MM.1S (cell line): ENCODE results near the gene DLG3.

Source experiments
- DNase-seq: peaks from one replicate; pipeline ENCODE4 v3.0.0-alpha.2; 2015
- H2AFZ ChIP-seq: fragments of 300-600 bp; sonication (generic); 2 replicates; pipeline ENCODE4 v1.6.0; 2016; ENCODE audit warnings: antibody characterized with exemption, low read length
- H3F3A ChIP-seq: fragments of 300-600 bp; sonication (generic); 2 replicates; pipeline ENCODE4 v1.6.1; 2016; ENCODE audit warnings: mild to moderate bottlenecking, antibody characterized with exemption, low read length, moderate library complexity, mixed read lengths; ENCODE audit not compliant: insufficient read depth
- H3K27ac ChIP-seq: fragments of 300-600 bp; sonication (generic); 2 replicates; pipeline ENCODE4 v1.5.1; 2016; ENCODE audit warnings: mild to moderate bottlenecking, low read length
- H3K27me3 ChIP-seq: fragments of 300-600 bp; sonication (generic); replicated peaks from 2 replicates; pipeline ENCODE4 v1.6.0; 2016; ENCODE audit warnings: low read length; ENCODE audit not compliant: insufficient read depth
- H3K36me3 ChIP-seq: fragments of 300-600 bp; sonication (generic); replicated peaks from 2 replicates; pipeline ENCODE4 v1.6.1; 2016; ENCODE audit warnings: mild to moderate bottlenecking, low read length, mixed read lengths; ENCODE audit not compliant: insufficient read depth
- H3K4me1 ChIP-seq: fragments of 300-600 bp; sonication (generic); 2 replicates; pipeline ENCODE4 v1.6.1; 2016; ENCODE audit warnings: low read length, mixed read lengths
- H3K4me2 ChIP-seq: fragments of 300-600 bp; sonication (generic); 2 replicates; pipeline ENCODE4 v1.6.0; 2016; ENCODE audit warnings: low read depth, low read length
- H3K4me3 ChIP-seq: fragments of 300-600 bp; sonication (generic); 2 replicates; pipeline ENCODE4 v1.5.1; 2016; ENCODE audit warnings: low read length, mixed read lengths
- H3K79me2 ChIP-seq: fragments of 300-600 bp; sonication (generic); 2 replicates; pipeline ENCODE4 v1.6.1; 2016; ENCODE audit warnings: mixed run types, low read length, mixed read lengths
- H3K9ac ChIP-seq: fragments of 300-600 bp; sonication (generic); 2 replicates; pipeline ENCODE4 v1.6.1; 2016; ENCODE audit warnings: low read length, mixed read lengths
- H3K9me2 ChIP-seq: fragments of 300-600 bp; sonication (generic); replicated peaks from 2 replicates; pipeline ENCODE4 v1.6.1; 2016; ENCODE audit warnings: mild to moderate bottlenecking, low read length, mixed read lengths; ENCODE audit not compliant: insufficient read depth
- H3K9me3 ChIP-seq: fragments of 300-600 bp; sonication (generic); replicated peaks from 2 replicates; pipeline ENCODE4 v1.6.1; 2016; ENCODE audit warnings: mild to moderate bottlenecking, low read length, mixed read lengths; ENCODE audit not compliant: insufficient read depth
- H4K20me1 ChIP-seq: fragments of 300-600 bp; sonication (generic); 2 replicates; pipeline ENCODE4 v1.6.1; 2016; ENCODE audit warnings: mild to moderate bottlenecking, low read length, moderate library complexity, mixed read lengths; ENCODE audit not compliant: insufficient read depth
- EZH2 ChIP-seq: fragments of 300-600 bp; sonication (generic); optimal IDR thresholded peaks from 2 replicates; pipeline ENCODE3; 2017; ENCODE audit warnings: low read depth, mild to moderate bottlenecking, antibody characterized with exemption, low read length, mixed read lengths
- EZH2phosphoT487 ChIP-seq: fragments of 300-600 bp; sonication (generic); IDR thresholded peaks from 2 replicates; pipeline ENCODE4 v1.6.1; 2018; ENCODE audit warnings: antibody characterized with exemption, low read length
- TF ChIP-seq, protein P1 (sequence below): fragments of 300-600 bp; sonication (generic); IDR thresholded peaks from 2 replicates; pipeline ENCODE4 v1.5.1; 2016; ENCODE audit warnings: antibody characterized with exemption, low read length, mixed read lengths

Gene DLG3

DNA sequence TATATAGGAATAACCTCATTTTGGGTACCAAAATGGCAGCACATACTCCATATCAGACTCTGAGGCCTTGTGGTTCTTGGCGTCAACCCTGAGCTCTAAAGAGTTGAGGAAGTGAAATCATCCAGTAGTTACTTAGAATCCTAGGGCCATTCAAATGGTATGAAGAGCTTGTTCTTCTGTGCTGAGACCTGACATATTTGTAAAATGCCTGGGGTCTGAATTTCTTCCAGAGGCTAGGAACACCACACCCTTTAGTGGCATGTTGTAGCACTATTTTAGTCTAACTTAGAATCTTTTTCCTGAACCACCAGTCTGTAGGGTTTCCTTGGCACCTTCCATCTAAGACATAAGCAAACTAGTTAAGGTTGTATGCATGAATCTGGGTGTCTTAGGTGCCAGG lies 39.6 kb upstream of the DLG3 start:
- H3K9me3 ChIP-seq, result no peaks in the 10 kb centered on the region
- no peaks in the 10 kb centered on the region for H3K79me2 ChIP-seq
- H3K9me2 ChIP-seq, result no peaks in the 10 kb centered on the region
- no peaks in the 10 kb centered on the region for H4K20me1 ChIP-seq
- no peak for TF ChIP-seq EZH2phosphoT487
- no peak for DNase-seq
- H3K27ac ChIP-seq, result no peak overlapping the region
- no peaks in the 10 kb centered on the region for H3K4me1 ChIP-seq
- no peak overlapping the region for H3K4me3 ChIP-seq
- no peaks in the 10 kb centered on the region for H3K36me3 ChIP-seq
- no peak overlapping the region for H2AFZ ChIP-seq
- no peak overlapping the region for H3K4me2 ChIP-seq
- H3F3A ChIP-seq, result no peaks in the 10 kb centered on the region
- no peaks in the 10 kb centered on the region for H3K27me3 ChIP-seq
- no peak overlapping the region for H3K9ac ChIP-seq

DNA sequence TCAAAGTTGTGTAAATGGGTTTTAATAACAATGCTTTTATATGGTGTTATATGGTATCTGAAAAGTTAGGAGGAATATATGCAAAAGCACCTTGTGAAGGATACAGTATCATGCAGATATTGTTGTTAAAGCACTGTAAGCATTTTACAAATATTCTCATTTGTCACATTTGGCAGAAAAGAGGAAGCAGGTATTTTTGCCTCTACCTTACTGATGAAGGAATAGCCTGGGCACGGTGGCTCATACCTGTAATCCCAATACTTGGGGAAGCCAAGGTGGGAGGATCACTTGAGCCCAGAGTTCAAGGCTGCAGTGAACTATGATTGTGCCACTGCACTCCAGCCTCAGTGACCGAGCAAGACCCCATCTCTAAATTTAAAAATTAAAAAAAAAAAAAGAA lies 33.7 kb upstream of the DLG3 start:
- no peaks in the 10 kb centered on the region for H3K79me2 ChIP-seq
- no peaks in the 10 kb centered on the region for H3K9me3 ChIP-seq
- no peaks in the 10 kb centered on the region for H3K36me3 ChIP-seq
- H3K9ac ChIP-seq, result no peak overlapping the region
- H3K4me1 ChIP-seq, result no peaks in the 10 kb centered on the region
- H2AFZ ChIP-seq, result no peak overlapping the region
- H3K27ac ChIP-seq, result no peak overlapping the region
- TF ChIP-seq EZH2, result no peak
- TF ChIP-seq EZH2phosphoT487, result no peak
- TF ChIP-seq, protein P1, sequence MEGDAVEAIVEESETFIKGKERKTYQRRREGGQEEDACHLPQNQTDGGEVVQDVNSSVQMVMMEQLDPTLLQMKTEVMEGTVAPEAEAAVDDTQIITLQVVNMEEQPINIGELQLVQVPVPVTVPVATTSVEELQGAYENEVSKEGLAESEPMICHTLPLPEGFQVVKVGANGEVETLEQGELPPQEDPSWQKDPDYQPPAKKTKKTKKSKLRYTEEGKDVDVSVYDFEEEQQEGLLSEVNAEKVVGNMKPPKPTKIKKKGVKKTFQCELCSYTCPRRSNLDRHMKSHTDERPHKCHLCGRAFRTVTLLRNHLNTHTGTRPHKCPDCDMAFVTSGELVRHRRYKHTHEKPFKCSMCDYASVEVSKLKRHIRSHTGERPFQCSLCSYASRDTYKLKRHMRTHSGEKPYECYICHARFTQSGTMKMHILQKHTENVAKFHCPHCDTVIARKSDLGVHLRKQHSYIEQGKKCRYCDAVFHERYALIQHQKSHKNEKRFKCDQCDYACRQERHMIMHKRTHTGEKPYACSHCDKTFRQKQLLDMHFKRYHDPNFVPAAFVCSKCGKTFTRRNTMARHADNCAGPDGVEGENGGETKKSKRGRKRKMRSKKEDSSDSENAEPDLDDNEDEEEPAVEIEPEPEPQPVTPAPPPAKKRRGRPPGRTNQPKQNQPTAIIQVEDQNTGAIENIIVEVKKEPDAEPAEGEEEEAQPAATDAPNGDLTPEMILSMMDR, result no peak
- H3F3A ChIP-seq, result no peaks in the 10 kb centered on the region
- H4K20me1 ChIP-seq, result no peaks in the 10 kb centered on the region
- no peaks in the 10 kb centered on the region for H3K27me3 ChIP-seq
- no peaks in the 10 kb centered on the region for H3K9me2 ChIP-seq
- no peak overlapping the region for H3K4me3 ChIP-seq
- DNase-seq, result no peak
- H3K4me2 ChIP-seq, result no peak overlapping the region

DNA sequence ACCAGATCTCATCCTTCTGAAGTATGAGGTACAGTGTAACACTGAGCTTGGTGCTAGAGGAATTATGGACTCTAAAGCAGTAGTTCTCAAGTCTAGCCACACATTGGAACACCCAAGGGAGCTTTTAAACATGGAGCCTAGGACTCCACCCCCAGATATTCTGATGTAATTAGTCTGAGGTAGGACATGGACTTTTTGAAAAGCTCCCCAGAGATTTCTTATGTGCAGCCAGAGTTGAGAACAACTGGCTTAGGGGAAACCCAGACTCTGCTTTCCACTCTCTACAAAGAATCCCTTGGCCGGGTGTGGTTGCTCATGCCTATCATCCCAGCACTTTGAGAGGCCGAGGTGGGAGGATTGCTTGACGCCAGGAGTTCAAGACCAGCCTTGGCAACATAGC lies 33.2 kb upstream of the DLG3 start:
- Histone ChIP-seq H3K9ac (no peak overlapping the region), H3K27ac (no peak overlapping the region), H3K4me1 (no peaks in the 10 kb centered on the region), H3K9me2 (no peaks in the 10 kb centered on the region), H3F3A (no peaks in the 10 kb centered on the region), H3K36me3 (no peaks in the 10 kb centered on the region), H3K4me2 (no peak overlapping the region), H3K4me3 (no peak overlapping the region), H2AFZ (no peak overlapping the region), H3K79me2 (no peaks in the 10 kb centered on the region), H3K27me3 (no peaks in the 10 kb centered on the region), H4K20me1 (no peaks in the 10 kb centered on the region), H3K9me3 (no peaks in the 10 kb centered on the region)
- TF ChIP-seq EZH2phosphoT487 (no peak), EZH2 (no peak)
- TF ChIP-seq, protein P1, result no peak
- no peak for DNase-seq

DNA sequence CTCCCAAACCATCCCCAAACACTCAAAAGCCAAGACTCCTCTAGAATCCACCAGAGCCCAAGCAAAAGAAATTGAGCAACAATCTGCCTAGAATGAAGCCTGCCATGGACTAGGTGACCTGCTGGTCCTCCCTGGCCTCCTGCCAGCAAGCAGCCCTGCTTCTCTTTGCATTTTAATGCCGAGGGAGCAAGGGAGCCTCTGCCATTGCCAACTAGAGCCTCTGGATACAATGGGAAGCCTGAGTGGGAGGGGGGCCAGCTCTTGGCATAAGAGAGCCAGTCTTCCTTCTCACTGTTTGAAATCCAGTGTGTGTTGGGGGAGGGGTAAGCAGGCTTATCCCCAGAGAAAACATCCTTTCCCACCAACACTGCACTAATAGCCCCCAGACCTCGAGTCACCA lies 23.0 kb upstream of the DLG3 start:
- H3K4me1 ChIP-seq, result no peaks in the 10 kb centered on the region
- no peak overlapping the region for H3K9ac ChIP-seq

More for the DNA sequence above, 23.0 kb upstream of the DLG3 start:
- no peaks in the 10 kb centered on the region for H3K79me2 ChIP-seq
- H3K27ac ChIP-seq, result no peak overlapping the region
- no peak overlapping the region for H3K4me3 ChIP-seq
- no peaks in the 10 kb centered on the region for H3K9me3 ChIP-seq
- H3K9me2 ChIP-seq, result no peaks in the 10 kb centered on the region
- H2AFZ ChIP-seq, result no peak overlapping the region
- no peak for DNase-seq
- no peaks in the 10 kb centered on the region for H3K36me3 ChIP-seq
- no peaks in the 10 kb centered on the region for H4K20me1 ChIP-seq
- no peak overlapping the region for H3K4me2 ChIP-seq
- no peak for TF ChIP-seq EZH2phosphoT487
- TF ChIP-seq, protein P1, result no peak
- no peak for TF ChIP-seq EZH2
- no peaks in the 10 kb centered on the region for H3K27me3 ChIP-seq
- no peaks in the 10 kb centered on the region for H3F3A ChIP-seq
